HCT116 (cell line): Measurements from ENCODE around the gene GPR78. TPM values are rescaled to one million over a fixed set of nuclear protein-coding genes. Genes with fewer than 3 reads are reported as not detected.
"Not testable (repeated sequence)": the region's sequence is repeated elsewhere in the genome, so short reads cannot be mapped to it uniquely, and the experiment has no call there.

Experiments used
- ATAC-seq: fragments of 200-7000 bp; cut with Tn5 transposase; 2 replicates; pipeline ENCODE4 v1.9.1; 2020; ENCODE audit warnings: mild to moderate bottlenecking, moderate library complexity
- BruUV-seq: library from RNA; stranded (reverse); fragments of 400-500 nt; replicated peaks from 2 replicates; lab custom pipeline; 2021; lab: Mats Ljungman, UMichigan
- CTCF ChIA-PET: fragments of 300-600 bp; sonication (Branson Sonifier 250); formaldehyde crosslinking; loops from one replicate; lab custom pipeline; 2021; ENCODE audit warnings: antibody characterized with exemption; lab: Charles Lee
- POLR2A ChIA-PET: fragments of 300-600, 350-600 bp; sonication (Branson Sonifier 250); formaldehyde crosslinking; loops from one replicate; lab custom pipeline; 2021; ENCODE audit warnings: antibody characterized with exemption; lab: Charles Lee
- RAD21 ChIA-PET, 2 experiments: fragments of 300-600 bp; sonication (Branson Sonifier 250); formaldehyde crosslinking; loops; one replicate each; lab custom pipeline; 2023; ENCODE audit warnings: low total read pairs in 2 of 2; ENCODE audit not compliant: uncharacterized antibody in 2 of 2, unreplicated experiment in 2 of 2, low non-redundant PET in 1 of 2; lab: Charles Lee
- DNase-seq: peaks from one replicate; pipeline ENCODE4 v3.0.0-alpha.2; 2010; ENCODE audit warnings: low read depth, low spot score
- H2AFZ ChIP-seq: fragments of 200-600 bp; shearing (Covaris generic), sonication (generic); 2 replicates; pipeline ENCODE4 v1.6.1; 2017; ENCODE audit warnings: low read depth, mixed run types, mixed read lengths, antibody characterized with exemption, low read length; ENCODE audit not compliant: poor library complexity, severe bottlenecking
- H3K27ac ChIP-seq: 2 replicates; pipeline ENCODE4 v1.5.1; 2012; ENCODE audit warnings: low read depth, low read length
- H3K27me3 ChIP-seq: fragments of 200-600 bp; sonication (generic); 2 replicates; pipeline ENCODE4 v1.6.1; 2016; ENCODE audit warnings: mixed run types, low read length, mixed read lengths; ENCODE audit not compliant: insufficient read depth
- H3K36me3 ChIP-seq, 2 experiments: fragments of 200-500 bp in 1 of 2; fragments of 200-600 bp in 1 of 2; sonication (Bioruptor generic) in 1 of 2; sonication (generic) in 1 of 2; 2 replicates each; pipeline versions ENCODE4 v1.5.1 to v1.6.1; 2014 to 2016; ENCODE audit warnings: low read length in 2 of 2, inconsistent platforms in 1 of 2, mixed read lengths in 1 of 2, mixed run types in 1 of 2; ENCODE audit not compliant: insufficient read depth in 2 of 2, control insufficient read depth in 1 of 2
- H3K4me1 ChIP-seq, 2 experiments: fragments of 200-600 bp in 1 of 2; sonication (generic) in 1 of 2; 2 replicates each; pipeline versions ENCODE4 v1.5.1 to v1.6.1; 2012 to 2017; ENCODE audit warnings: low read length in 2 of 2, inconsistent platforms in 1 of 2, mild to moderate bottlenecking in 1 of 2, mixed read lengths in 1 of 2, mixed run types in 1 of 2, moderate library complexity in 1 of 2; ENCODE audit not compliant: insufficient read depth in 2 of 2, control insufficient read depth in 1 of 2
- H3K4me2 ChIP-seq: fragments of 200-600 bp; sonication (generic); 2 replicates; pipeline ENCODE4 v1.6.1; 2017; ENCODE audit warnings: mixed run types, low read length, mixed read lengths
- H3K4me3 ChIP-seq, 2 experiments: fragments of 200-600 bp in 1 of 2; sonication (generic) in 1 of 2; replicated peaks in 1 of 2; 2 replicates each; pipeline ENCODE4 v1.5.1; 2011 to 2016; ENCODE audit warnings: low read length in 2 of 2, control low read depth in 1 of 2, low read depth in 1 of 2, mild to moderate bottlenecking in 1 of 2, mixed read lengths in 1 of 2, mixed run types in 1 of 2
- H3K79me2 ChIP-seq: fragments of 200-600 bp; sonication (generic); 2 replicates; pipeline ENCODE4 v1.6.1; 2017; ENCODE audit warnings: mild to moderate bottlenecking, mixed run types, low read length, moderate library complexity, mixed read lengths; ENCODE audit not compliant: insufficient read depth
- H3K9ac ChIP-seq: fragments of 200-600 bp; sonication (generic); 2 replicates; pipeline ENCODE4 v1.6.1; 2016; ENCODE audit warnings: low read length, mixed read lengths
- H3K9me2 ChIP-seq: fragments of 200-600 bp; sonication (generic), shearing (Covaris generic); 2 replicates; pipeline ENCODE4 v1.6.1; 2017; ENCODE audit warnings: mixed run types, mild to moderate bottlenecking, moderate library complexity; ENCODE audit not compliant: insufficient read depth
- H3K9me3 ChIP-seq, 2 experiments: fragments of 200-500 bp in 1 of 2; fragments of 200-600 bp in 1 of 2; sonication (Bioruptor generic) in 1 of 2; sonication (generic) in 1 of 2; 2 replicates each; pipeline ENCODE4 v1.6.1; 2014 to 2017; ENCODE audit warnings: low read length in 2 of 2, mixed read lengths in 2 of 2, inconsistent platforms in 1 of 2, low read depth in 1 of 2, mild to moderate bottlenecking in 1 of 2, mixed run types in 1 of 2, moderate library complexity in 1 of 2; ENCODE audit not compliant: control insufficient read depth in 1 of 2, insufficient read depth in 1 of 2
- H4K20me1 ChIP-seq: fragments of 200-600 bp; sonication (generic), shearing (Covaris generic); 2 replicates; pipeline ENCODE4 v1.6.1; 2017; ENCODE audit warnings: mixed run types, mild to moderate bottlenecking, moderate library complexity; ENCODE audit not compliant: insufficient read depth
- intact Hi-C: fragments of 100-400 bp; cut with micrococcal nuclease; formaldehyde crosslinking; loops from 2 replicates; pipeline ENCODE4 v1.10.0; 2022
- total RNA-seq: library from RNA; stranded (reverse); gene quantifications from one replicate; pipeline ENCODE4 v1.2.1, GENCODE V29; 2021; ENCODE audit not compliant: unreplicated experiment

GPR78 gene
- total RNA-seq, 1 experiment from 2014 or later, result not detected

DNA sequence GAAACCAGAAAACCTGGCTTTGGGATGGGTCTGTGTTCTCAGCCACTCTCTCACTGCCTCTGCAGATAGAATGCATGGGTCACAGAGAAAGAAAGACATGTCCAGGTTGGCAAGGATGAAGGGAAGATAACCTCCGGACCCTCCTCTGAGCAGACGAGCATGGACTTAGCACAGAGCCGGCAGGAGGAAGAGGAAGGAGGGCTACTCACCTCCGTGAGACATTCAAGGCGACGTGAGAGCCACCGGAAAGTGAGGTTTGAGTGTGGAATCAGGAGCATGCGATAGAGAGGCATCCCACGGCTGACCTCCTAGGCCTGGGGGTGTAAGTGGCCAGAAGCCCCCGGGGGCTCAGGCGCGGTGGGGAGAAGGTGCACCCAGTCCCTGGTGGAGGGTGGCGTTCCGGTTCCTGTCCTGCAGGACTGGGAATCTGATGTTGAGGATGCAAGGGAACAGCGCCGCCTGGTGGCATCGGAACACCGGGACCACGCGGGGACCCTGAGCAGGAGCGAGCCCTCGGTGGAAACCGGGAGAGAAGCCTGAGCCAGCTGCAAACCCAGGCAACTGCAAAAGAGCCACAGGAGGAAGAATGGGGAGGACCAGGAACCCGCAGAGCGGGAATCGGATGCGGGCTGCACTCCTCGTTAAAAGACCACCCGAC is 55.8 kb downstream of the GPR78 start:
- CTCF ChIA-PET, result interaction anchor here (1.8 kb wide), 1 partner anchor 282 kb away, joined by 7 read pairs; no protein-coding TSS in a partner anchor
- H3K79me2 ChIP-seq, H3K27ac ChIP-seq, H4K20me1 ChIP-seq, intact Hi-C loops, DNase-seq, POLR2A ChIA-PET, H2AFZ ChIP-seq, RAD21 ChIA-PET, H3K9me2 ChIP-seq, H3K4me1 ChIP-seq, H3K4me2 ChIP-seq, H3K9me3 ChIP-seq, H3K27me3 ChIP-seq, H3K36me3 ChIP-seq, BruUV-seq, H3K9ac ChIP-seq: not testable (repeated sequence)
- ATAC-seq, result peak; percentile 97
- peak overlapping the region in 1 of 2 experiments; percentile 33; a peak in 2 of 4 replicates for H3K4me3 ChIP-seq

Other genes starting within 250 kb of the GPR78 start
- gene ACOX3, start 139.7 kb upstream of the GPR78 start, total RNA-seq, result 16.9 TPM
- 25.8 TPM for gene TRMT44, start 139.6 kb upstream of the GPR78 start, total RNA-seq
- not detected for gene CPZ, start 12.4 kb downstream of the GPR78 start, total RNA-seq